ENCODE data around the gene SUSD1. TPM values are rescaled to one million over a fixed set of nuclear protein-coding genes. Genes with fewer than 3 reads are reported as not detected.
A peak's percentile ranks its signal among the peaks of the same experiment; 100 is the strongest.

SUSD1 gene
- total RNA-seq, 3 donors from 2014 or later, result 18.8 to 43.8 (median 19.5) TPM

GRCh38 chr9:112029921-112030444 is 145.1 kb downstream of the SUSD1 start:
- H3K9me3 ChIP-seq, result no peaks in the 10 kb centered on the region
- TF ChIP-seq, protein P1, sequence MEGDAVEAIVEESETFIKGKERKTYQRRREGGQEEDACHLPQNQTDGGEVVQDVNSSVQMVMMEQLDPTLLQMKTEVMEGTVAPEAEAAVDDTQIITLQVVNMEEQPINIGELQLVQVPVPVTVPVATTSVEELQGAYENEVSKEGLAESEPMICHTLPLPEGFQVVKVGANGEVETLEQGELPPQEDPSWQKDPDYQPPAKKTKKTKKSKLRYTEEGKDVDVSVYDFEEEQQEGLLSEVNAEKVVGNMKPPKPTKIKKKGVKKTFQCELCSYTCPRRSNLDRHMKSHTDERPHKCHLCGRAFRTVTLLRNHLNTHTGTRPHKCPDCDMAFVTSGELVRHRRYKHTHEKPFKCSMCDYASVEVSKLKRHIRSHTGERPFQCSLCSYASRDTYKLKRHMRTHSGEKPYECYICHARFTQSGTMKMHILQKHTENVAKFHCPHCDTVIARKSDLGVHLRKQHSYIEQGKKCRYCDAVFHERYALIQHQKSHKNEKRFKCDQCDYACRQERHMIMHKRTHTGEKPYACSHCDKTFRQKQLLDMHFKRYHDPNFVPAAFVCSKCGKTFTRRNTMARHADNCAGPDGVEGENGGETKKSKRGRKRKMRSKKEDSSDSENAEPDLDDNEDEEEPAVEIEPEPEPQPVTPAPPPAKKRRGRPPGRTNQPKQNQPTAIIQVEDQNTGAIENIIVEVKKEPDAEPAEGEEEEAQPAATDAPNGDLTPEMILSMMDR (IDR thresholded peaks at IDR 0.05), result no peak
- ATAC-seq, result peak; percentile 74

GRCh38 chr9:112028242-112029221 is 146.6 kb downstream of the SUSD1 start:
- TF ChIP-seq, protein P1 (IDR thresholded peaks at IDR 0.05), result no peak
- H3K36me3 ChIP-seq (ENCODE audit: low read depth), result no peaks in the 10 kb centered on the region
- H3K9me3 ChIP-seq, result no peaks in the 10 kb centered on the region
- no peak for DNase-seq
- H3K4me1 ChIP-seq (ENCODE audit: low read depth), result peaks cover 8% of the 10 kb centered on the region
- no peak overlapping the region for H3K4me3 ChIP-seq
- intact Hi-C loops (cut with DNase I, micrococcal nuclease), result no loop called here
- ATAC-seq, result peak; percentile 26

More at GRCh38 chr9:112029921-112030444, 145.1 kb downstream of the SUSD1 start:
- no peak overlapping the region for H3K4me3 ChIP-seq
- peaks cover 8% of the 10 kb centered on the region for H3K4me1 ChIP-seq (ENCODE audit: low read depth)
- intact Hi-C loops (cut with DNase I, micrococcal nuclease), result no loop called here
- H3K36me3 ChIP-seq (ENCODE audit: low read depth), result no peaks in the 10 kb centered on the region
- DNase-seq, result no peak

DNA sequence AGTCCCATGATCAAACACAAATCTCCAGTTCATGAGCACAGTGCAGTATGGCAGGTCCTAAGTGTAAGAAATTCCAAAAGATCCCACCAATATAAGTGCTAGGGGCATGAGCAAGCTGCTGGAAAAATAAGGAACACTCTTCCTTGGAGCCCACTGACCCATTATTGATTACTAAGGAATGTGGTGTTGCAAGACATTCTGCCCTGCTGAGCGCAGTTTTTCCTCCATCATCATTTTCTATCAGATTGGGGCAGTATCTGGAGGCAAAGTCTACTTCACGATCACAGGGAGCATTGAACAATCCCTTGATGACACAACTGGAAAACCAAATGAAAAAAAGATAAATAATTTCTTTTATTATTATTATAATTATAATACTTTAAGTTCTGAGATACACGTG is 149.2 kb downstream of the SUSD1 start:
- TF ChIP-seq, protein P1 (IDR thresholded peaks at IDR 0.05), result no peak
- intact Hi-C loops (cut with DNase I, micrococcal nuclease), result no loop called here
- H3K9me3 ChIP-seq, result no peaks in the 10 kb centered on the region
- peaks cover 11% of the 10 kb centered on the region for H3K4me1 ChIP-seq (ENCODE audit: low read depth)
- H3K36me3 ChIP-seq (ENCODE audit: low read depth), result no peaks in the 10 kb centered on the region
- no peak for ATAC-seq
- no peak overlapping the region for H3K4me3 ChIP-seq
- DNase-seq, result no peak

- no peak for DNase-seq
- ATAC-seq, result peak; percentile 12
- peaks cover 12% of the 10 kb centered on the region for H3K4me1 ChIP-seq (ENCODE audit: low read depth)
- H3K4me3 ChIP-seq, result no peak overlapping the region
- intact Hi-C loops (cut with DNase I, micrococcal nuclease), result no loop called here
- H3K9me3 ChIP-seq, result no peaks in the 10 kb centered on the region
- TF ChIP-seq, protein P1 (IDR thresholded peaks at IDR 0.05), result no peak
- H3K36me3 ChIP-seq (ENCODE audit: low read depth), result no peaks in the 10 kb centered on the region
Measured at GRCh38 chr9:112021742-112022141, 153.4 kb downstream of the SUSD1 start.

- Histone ChIP-seq H3K4me3 (no peak overlapping the region), H3K9me3 (no peaks in the 10 kb centered on the region), H3K36me3 (ENCODE audit: low read depth) (no peaks in the 10 kb centered on the region), H3K4me1 (ENCODE audit: low read depth) (peaks cover 12% of the 10 kb centered on the region)
- intact Hi-C loops (cut with DNase I, micrococcal nuclease), result no loop called here
- peak; percentile 88 for ATAC-seq
- DNase-seq, result no peak
- TF ChIP-seq, protein P1 (IDR thresholded peaks at IDR 0.05), result no peak
Measured at GRCh38 chr9:112020680-112021596, 154.2 kb downstream of the SUSD1 start.

Measured in mucosa of descending colon (tissue), 3 donors.